H9 (cell line): ENCODE measurements around the gene SREBF1. TPM values are rescaled to one million over a fixed set of nuclear protein-coding genes. Genes with fewer than 3 reads are reported as not detected.

Source experiments
- DNase-seq: peaks from one replicate; pipeline ENCODE4 v3.0.0-alpha.2; 2017
- H2AFZ ChIP-seq: one replicate; pipeline ENCODE4 v1.6.1; 2013; ENCODE audit warnings: mild to moderate bottlenecking, low read length, control low read depth, moderate library complexity
- H2AK5ac ChIP-seq: 2 replicates; pipeline ENCODE4 v1.6.1; 2013; ENCODE audit warnings: low read length, control low read depth, mixed read lengths; ENCODE audit not compliant: insufficient read length
- H2BK120ac ChIP-seq: one replicate; pipeline ENCODE4 v1.6.1; 2013; ENCODE audit warnings: low read depth, mild to moderate bottlenecking, low read length, control low read depth, inconsistent platforms; ENCODE audit not compliant: poor library complexity, severe bottlenecking
- H2BK12ac ChIP-seq: 2 replicates; pipeline ENCODE4 v1.6.1; 2013; ENCODE audit warnings: low read length, control low read depth, mixed read lengths, low read depth; ENCODE audit not compliant: insufficient read length
- H2BK15ac ChIP-seq: 2 replicates; pipeline ENCODE4 v1.6.1; 2013; ENCODE audit warnings: low read depth, low read length, control low read depth
- H2BK20ac ChIP-seq: one replicate; pipeline ENCODE4 v1.6.1; 2013; ENCODE audit warnings: low read depth, mild to moderate bottlenecking, low read length, control low read depth, inconsistent platforms; ENCODE audit not compliant: poor library complexity, severe bottlenecking
- H2BK5ac ChIP-seq: 2 replicates; pipeline ENCODE4 v1.6.1; 2013; ENCODE audit warnings: low read length, control low read depth, mixed read lengths; ENCODE audit not compliant: insufficient read length
- H3K14ac ChIP-seq: 2 replicates; pipeline ENCODE4 v1.6.1; 2013; ENCODE audit warnings: low read length, control low read depth; ENCODE audit not compliant: insufficient read depth
- H3K18ac ChIP-seq: 2 replicates; pipeline ENCODE4 v1.6.1; 2013; ENCODE audit warnings: low read depth, mild to moderate bottlenecking, mixed read lengths, low read length, control low read depth; ENCODE audit not compliant: insufficient read length
- H3K23ac ChIP-seq: 2 replicates; pipeline ENCODE4 v1.6.1; 2013; ENCODE audit warnings: low read length, control low read depth, mixed read lengths, low read depth; ENCODE audit not compliant: insufficient read length
- H3K23me2 ChIP-seq: 2 replicates; pipeline ENCODE4 v1.6.1; 2013; ENCODE audit warnings: low read depth, mild to moderate bottlenecking, mixed read lengths, low read length, control low read depth; ENCODE audit not compliant: insufficient read length, poor library complexity, severe bottlenecking
- H3K27ac ChIP-seq: 2 replicates; pipeline ENCODE4 v1.5.1; 2013; ENCODE audit warnings: low read length, control low read depth, mixed read lengths, low read depth; ENCODE audit not compliant: insufficient read length
- H3K27me3 ChIP-seq: 2 replicates; pipeline ENCODE4 v1.6.1; 2013; ENCODE audit warnings: low read length, control low read depth, inconsistent platforms; ENCODE audit not compliant: insufficient read depth
- H3K4ac ChIP-seq: 2 replicates; pipeline ENCODE4 v1.6.1; 2013; ENCODE audit warnings: low read depth, mild to moderate bottlenecking, control low read depth, inconsistent platforms, low read length, moderate library complexity
- H3K4me1 ChIP-seq: 2 replicates; pipeline ENCODE4 v1.6.1; 2013; ENCODE audit warnings: low read length, control low read depth, inconsistent platforms; ENCODE audit not compliant: insufficient read depth
- H3K4me2 ChIP-seq: 2 replicates; pipeline ENCODE4 v1.6.1; 2013; ENCODE audit warnings: low read length, control low read depth, mixed read lengths; ENCODE audit not compliant: insufficient read length, insufficient read depth
- H3K56ac ChIP-seq: 2 replicates; pipeline ENCODE4 v1.6.1; 2013; ENCODE audit warnings: low read depth, mild to moderate bottlenecking, mixed read lengths, low read length, control low read depth; ENCODE audit not compliant: insufficient read length
- H3K79me1 ChIP-seq: 2 replicates; pipeline ENCODE4 v1.6.1; 2013; ENCODE audit warnings: low read depth, mild to moderate bottlenecking, moderate library complexity, low read length, control low read depth, inconsistent platforms; ENCODE audit not compliant: insufficient read depth, poor library complexity, severe bottlenecking
- H3K79me2 ChIP-seq: 2 replicates; pipeline ENCODE4 v1.6.1; 2013; ENCODE audit warnings: low read length, control low read depth, inconsistent platforms; ENCODE audit not compliant: insufficient read depth
- H3K9ac ChIP-seq: 2 replicates; pipeline ENCODE4 v1.6.1; 2013; ENCODE audit warnings: low read length, control low read depth, mixed read lengths; ENCODE audit not compliant: insufficient read length; ENCODE audit errors: extremely low read depth
- H3K9me3 ChIP-seq: one replicate; pipeline ENCODE4 v1.6.1; 2013; ENCODE audit warnings: low read depth, low read length, inconsistent platforms; ENCODE audit not compliant: control insufficient read depth
- H3T11ph ChIP-seq: one replicate; pipeline ENCODE4 v1.6.1; 2013; ENCODE audit warnings: mild to moderate bottlenecking, low read length, control low read depth, inconsistent platforms
- H4K20me1 ChIP-seq: one replicate; pipeline ENCODE4 v1.6.1; 2013; ENCODE audit not compliant: control insufficient read depth, insufficient read length, insufficient read depth
- H4K5ac ChIP-seq: 2 replicates; pipeline ENCODE4 v1.6.1; 2013; ENCODE audit warnings: low read depth, mild to moderate bottlenecking, mixed read lengths, low read length, control low read depth; ENCODE audit not compliant: insufficient read length
- H4K8ac ChIP-seq: replicated peaks from 2 replicates; pipeline ENCODE4 v1.6.1; 2013; ENCODE audit warnings: low read length, control low read depth, mixed read lengths, low read depth; ENCODE audit not compliant: insufficient read length
- H4K91ac ChIP-seq: 2 replicates; pipeline ENCODE4 v1.6.1; 2013; ENCODE audit warnings: low read depth, mild to moderate bottlenecking, moderate library complexity, mixed read lengths, low read length, control low read depth; ENCODE audit not compliant: insufficient read length
- H3K27ac Mint-ChIP-seq, 3 experiments: 2 replicates in 2 of 3; 3 replicates in 1 of 3; pipeline ENCODE4 v1.8.0; 2020 to 2021; ENCODE audit warnings: mixed read lengths in 3 of 3, mild to moderate bottlenecking in 1 of 3, moderate library complexity in 1 of 3
- H3K27me3 Mint-ChIP-seq: 2 replicates; pipeline ENCODE4 v1.8.0; 2021; ENCODE audit warnings: low read depth, mild to moderate bottlenecking, moderate library complexity, mixed read lengths
- H3K36me3 Mint-ChIP-seq, 3 experiments: 2 replicates in 2 of 3; 3 replicates in 1 of 3; pipeline ENCODE4 v1.8.0; 2020 to 2021; ENCODE audit warnings: low read depth in 3 of 3, mixed read lengths in 3 of 3; ENCODE audit not compliant: insufficient read depth in 1 of 3
- H3K4me1 Mint-ChIP-seq, 2 experiments: 2 replicates each; pipeline ENCODE4 v1.8.0; 2020; ENCODE audit warnings: mixed read lengths in 2 of 2
- H3K4me3 Mint-ChIP-seq, 2 experiments: 2 replicates in 1 of 2; 3 replicates in 1 of 2; pipeline ENCODE4 v1.8.0; 2020 to 2021; ENCODE audit warnings: mild to moderate bottlenecking in 2 of 2, mixed read lengths in 2 of 2, moderate library complexity in 1 of 2
- H3K9me3 Mint-ChIP-seq, 2 experiments: 2 replicates in 1 of 2; 3 replicates in 1 of 2; pipeline ENCODE4 v1.8.0; 2020; ENCODE audit warnings: mild to moderate bottlenecking in 2 of 2, mixed read lengths in 2 of 2, moderate library complexity in 1 of 2
- WGBS: extraction: QIAGEN DNeasy Blood & Tissue Kit; methylation state at CpG from one replicate; pipeline ENCODE4 v1.1.7; 2013; ENCODE audit warnings: missing lambda C conversion rate, low lambda C conversion rate, mixed read lengths; ENCODE audit not compliant: insufficient read length; ENCODE audit errors: extremely low coverage; 5-methylcytosine and 5-hydroxymethylcytosine counted together
- total RNA-seq: library from RNA; stranded (reverse); gene quantifications from 2 replicates; pipeline ENCODE4 v1.2.1, GENCODE V29; 2021
- TF ChIP-seq, protein P1 (sequence below): fragments of 200-600 bp; sonication (generic); conservative IDR thresholded peaks from 3 replicates; pipeline ENCODE4 v1.8.0; 2021; ENCODE audit warnings: antibody characterized with exemption, mild to moderate bottlenecking

SREBF1 gene
- total RNA-seq, 1 experiment from 2014 or later: 81.9 TPM

DNA sequence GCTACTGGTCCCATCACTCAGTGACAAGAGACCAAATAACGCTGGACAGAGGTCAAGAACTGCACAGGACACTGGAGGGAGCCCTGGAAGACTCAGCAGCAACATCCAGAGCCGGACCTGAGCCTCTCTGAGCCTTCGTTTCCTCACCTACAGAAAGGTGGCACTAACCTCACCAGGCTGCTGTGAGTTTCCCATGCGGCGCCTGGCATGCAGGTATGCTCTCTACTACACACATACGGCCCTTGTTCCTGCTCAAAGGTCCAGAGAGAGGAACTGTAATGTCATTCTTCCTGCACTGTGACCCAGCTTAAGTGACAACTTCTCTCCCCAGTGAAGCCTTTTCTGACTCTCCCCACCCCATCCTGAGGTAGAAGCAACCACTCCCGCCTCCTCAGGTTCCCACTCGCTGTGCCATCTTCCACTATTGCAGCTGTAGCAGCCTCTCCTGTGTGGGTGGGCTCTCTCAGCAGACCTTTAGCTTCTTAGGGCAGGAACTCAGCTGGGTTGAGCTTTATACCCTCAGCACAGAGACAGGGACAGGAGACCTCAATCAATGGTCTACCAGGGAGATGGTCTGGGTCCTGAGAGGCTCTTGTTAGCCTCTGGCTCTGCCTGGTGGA lies 43.9 kb upstream of the SREBF1 start:
- no peak for DNase-seq
- no peak overlapping the region for H3K23ac ChIP-seq
- Mint-ChIP-seq H3K27me3 (peaks cover 12% of the 10 kb centered on the region), H3K4me3 (no peak overlapping the region), H3K27ac (no peak overlapping the region), H3K36me3 (no peaks in the 10 kb centered on the region), H3K4me1 (peaks cover 53 to 54% of the 10 kb centered on the region in 2 experiments), H3K9me3 (no peaks in the 10 kb centered on the region; a peak in 1 of 5 replicates)
- H3K9ac ChIP-seq: no peak overlapping the region
- H3T11ph ChIP-seq: no peak overlapping the region
- H4K8ac ChIP-seq: no peak overlapping the region
- H2AFZ ChIP-seq: no peak overlapping the region
- H2AK5ac ChIP-seq: no peak overlapping the region
- TF ChIP-seq, protein P1, sequence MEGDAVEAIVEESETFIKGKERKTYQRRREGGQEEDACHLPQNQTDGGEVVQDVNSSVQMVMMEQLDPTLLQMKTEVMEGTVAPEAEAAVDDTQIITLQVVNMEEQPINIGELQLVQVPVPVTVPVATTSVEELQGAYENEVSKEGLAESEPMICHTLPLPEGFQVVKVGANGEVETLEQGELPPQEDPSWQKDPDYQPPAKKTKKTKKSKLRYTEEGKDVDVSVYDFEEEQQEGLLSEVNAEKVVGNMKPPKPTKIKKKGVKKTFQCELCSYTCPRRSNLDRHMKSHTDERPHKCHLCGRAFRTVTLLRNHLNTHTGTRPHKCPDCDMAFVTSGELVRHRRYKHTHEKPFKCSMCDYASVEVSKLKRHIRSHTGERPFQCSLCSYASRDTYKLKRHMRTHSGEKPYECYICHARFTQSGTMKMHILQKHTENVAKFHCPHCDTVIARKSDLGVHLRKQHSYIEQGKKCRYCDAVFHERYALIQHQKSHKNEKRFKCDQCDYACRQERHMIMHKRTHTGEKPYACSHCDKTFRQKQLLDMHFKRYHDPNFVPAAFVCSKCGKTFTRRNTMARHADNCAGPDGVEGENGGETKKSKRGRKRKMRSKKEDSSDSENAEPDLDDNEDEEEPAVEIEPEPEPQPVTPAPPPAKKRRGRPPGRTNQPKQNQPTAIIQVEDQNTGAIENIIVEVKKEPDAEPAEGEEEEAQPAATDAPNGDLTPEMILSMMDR: no peak
- H3K23me2 ChIP-seq: no peaks in the 10 kb centered on the region
- H3K4ac ChIP-seq: no peak overlapping the region
- no peak overlapping the region for H2BK120ac ChIP-seq
- H2BK12ac ChIP-seq: no peak overlapping the region
- H3K9me3 ChIP-seq: no peaks in the 10 kb centered on the region
- no peak overlapping the region for H3K56ac ChIP-seq
- no peak overlapping the region for H2BK20ac ChIP-seq
- no peak overlapping the region for H3K4me2 ChIP-seq
- H4K20me1 ChIP-seq: no peaks in the 10 kb centered on the region
- peaks cover 16% of the 10 kb centered on the region; the same call in 1 of the 2 replicates for H3K4me1 ChIP-seq
- H3K14ac ChIP-seq: no peak overlapping the region
- H3K79me2 ChIP-seq: no peaks in the 10 kb centered on the region
- no peaks in the 10 kb centered on the region for H3K79me1 ChIP-seq
- H2BK5ac ChIP-seq: no peak overlapping the region
- H4K5ac ChIP-seq: no peak overlapping the region
- H2BK15ac ChIP-seq: no peak overlapping the region
- H4K91ac ChIP-seq: no peak overlapping the region
- no peak overlapping the region for H3K18ac ChIP-seq
- no CpG with 5 or more reads among the region's 8 CpGs for WGBS
- no peak overlapping the region for H3K27ac ChIP-seq
- H3K27me3 ChIP-seq: no peaks in the 10 kb centered on the region
